GM23338 (cell line): ENCODE measurements around the gene EXOSC1. TPM values are rescaled to one million over a fixed set of nuclear protein-coding genes. Genes with fewer than 3 reads are reported as not detected.

Experiments
- polyA plus RNA-seq: library from polyadenylated mRNA; unstranded; fragments of >200 nt; fragmentation: Nextera tagmentation; extraction: Ambion mirVana; gene quantifications from 2 replicates; pipeline ENCODE4 v1.2.1, GENCODE V29; 2016
- total RNA-seq: library from RNA; depleted of rRNA; stranded (reverse); fragments of >200 nt; shearing (Covaris generic); gene quantifications from 2 replicates; pipeline ENCODE4 v1.2.3, GENCODE V29; 2014
- TF ChIP-seq, protein P1 (sequence below): fragments of 250-450 bp; sonication (Bioruptor Pico); IDR thresholded peaks from 2 replicates; pipeline ENCODE4 v1.5.0; 2020; ENCODE audit warnings: mild to moderate bottlenecking, moderate library complexity
- TF ChIP-seq, protein P2 (sequence below): IDR thresholded peaks from one replicate; pipeline ENCODE4 v1.6.1; 2018; ENCODE audit warnings: antibody characterized with exemption; ENCODE audit not compliant: unreplicated experiment
- TF ChIP-seq, protein P3 (sequence below): IDR thresholded peaks from 2 replicates; pipeline ENCODE4 v1.6.1; 2016; ENCODE audit warnings: antibody characterized with exemption

Gene EXOSC1
- total and polyA plus RNA-seq, 2 experiments from 2014 or later: 63.6 to 131 TPM

DNA sequence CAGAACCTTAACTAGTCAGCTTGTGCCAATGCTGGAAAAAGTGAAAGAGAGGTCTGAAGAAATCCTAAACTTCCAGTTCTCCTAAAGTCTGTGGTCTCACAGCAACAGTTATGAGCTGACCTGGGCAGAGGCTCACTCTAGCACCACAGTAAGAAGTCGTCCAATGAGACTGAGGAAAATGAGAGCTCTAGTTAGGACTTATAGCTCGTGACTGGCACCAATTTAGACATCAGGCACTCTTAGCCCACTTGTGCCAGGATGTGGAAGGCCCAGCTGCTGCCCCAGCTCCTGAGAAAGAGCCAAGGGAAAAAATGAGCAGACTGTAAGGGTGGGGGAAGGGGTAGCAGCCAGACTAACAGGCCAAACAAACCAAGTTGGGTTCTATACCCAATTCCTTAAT is 44.8 kb upstream of the EXOSC1 start (continued):
- TF ChIP-seq, protein P1, sequence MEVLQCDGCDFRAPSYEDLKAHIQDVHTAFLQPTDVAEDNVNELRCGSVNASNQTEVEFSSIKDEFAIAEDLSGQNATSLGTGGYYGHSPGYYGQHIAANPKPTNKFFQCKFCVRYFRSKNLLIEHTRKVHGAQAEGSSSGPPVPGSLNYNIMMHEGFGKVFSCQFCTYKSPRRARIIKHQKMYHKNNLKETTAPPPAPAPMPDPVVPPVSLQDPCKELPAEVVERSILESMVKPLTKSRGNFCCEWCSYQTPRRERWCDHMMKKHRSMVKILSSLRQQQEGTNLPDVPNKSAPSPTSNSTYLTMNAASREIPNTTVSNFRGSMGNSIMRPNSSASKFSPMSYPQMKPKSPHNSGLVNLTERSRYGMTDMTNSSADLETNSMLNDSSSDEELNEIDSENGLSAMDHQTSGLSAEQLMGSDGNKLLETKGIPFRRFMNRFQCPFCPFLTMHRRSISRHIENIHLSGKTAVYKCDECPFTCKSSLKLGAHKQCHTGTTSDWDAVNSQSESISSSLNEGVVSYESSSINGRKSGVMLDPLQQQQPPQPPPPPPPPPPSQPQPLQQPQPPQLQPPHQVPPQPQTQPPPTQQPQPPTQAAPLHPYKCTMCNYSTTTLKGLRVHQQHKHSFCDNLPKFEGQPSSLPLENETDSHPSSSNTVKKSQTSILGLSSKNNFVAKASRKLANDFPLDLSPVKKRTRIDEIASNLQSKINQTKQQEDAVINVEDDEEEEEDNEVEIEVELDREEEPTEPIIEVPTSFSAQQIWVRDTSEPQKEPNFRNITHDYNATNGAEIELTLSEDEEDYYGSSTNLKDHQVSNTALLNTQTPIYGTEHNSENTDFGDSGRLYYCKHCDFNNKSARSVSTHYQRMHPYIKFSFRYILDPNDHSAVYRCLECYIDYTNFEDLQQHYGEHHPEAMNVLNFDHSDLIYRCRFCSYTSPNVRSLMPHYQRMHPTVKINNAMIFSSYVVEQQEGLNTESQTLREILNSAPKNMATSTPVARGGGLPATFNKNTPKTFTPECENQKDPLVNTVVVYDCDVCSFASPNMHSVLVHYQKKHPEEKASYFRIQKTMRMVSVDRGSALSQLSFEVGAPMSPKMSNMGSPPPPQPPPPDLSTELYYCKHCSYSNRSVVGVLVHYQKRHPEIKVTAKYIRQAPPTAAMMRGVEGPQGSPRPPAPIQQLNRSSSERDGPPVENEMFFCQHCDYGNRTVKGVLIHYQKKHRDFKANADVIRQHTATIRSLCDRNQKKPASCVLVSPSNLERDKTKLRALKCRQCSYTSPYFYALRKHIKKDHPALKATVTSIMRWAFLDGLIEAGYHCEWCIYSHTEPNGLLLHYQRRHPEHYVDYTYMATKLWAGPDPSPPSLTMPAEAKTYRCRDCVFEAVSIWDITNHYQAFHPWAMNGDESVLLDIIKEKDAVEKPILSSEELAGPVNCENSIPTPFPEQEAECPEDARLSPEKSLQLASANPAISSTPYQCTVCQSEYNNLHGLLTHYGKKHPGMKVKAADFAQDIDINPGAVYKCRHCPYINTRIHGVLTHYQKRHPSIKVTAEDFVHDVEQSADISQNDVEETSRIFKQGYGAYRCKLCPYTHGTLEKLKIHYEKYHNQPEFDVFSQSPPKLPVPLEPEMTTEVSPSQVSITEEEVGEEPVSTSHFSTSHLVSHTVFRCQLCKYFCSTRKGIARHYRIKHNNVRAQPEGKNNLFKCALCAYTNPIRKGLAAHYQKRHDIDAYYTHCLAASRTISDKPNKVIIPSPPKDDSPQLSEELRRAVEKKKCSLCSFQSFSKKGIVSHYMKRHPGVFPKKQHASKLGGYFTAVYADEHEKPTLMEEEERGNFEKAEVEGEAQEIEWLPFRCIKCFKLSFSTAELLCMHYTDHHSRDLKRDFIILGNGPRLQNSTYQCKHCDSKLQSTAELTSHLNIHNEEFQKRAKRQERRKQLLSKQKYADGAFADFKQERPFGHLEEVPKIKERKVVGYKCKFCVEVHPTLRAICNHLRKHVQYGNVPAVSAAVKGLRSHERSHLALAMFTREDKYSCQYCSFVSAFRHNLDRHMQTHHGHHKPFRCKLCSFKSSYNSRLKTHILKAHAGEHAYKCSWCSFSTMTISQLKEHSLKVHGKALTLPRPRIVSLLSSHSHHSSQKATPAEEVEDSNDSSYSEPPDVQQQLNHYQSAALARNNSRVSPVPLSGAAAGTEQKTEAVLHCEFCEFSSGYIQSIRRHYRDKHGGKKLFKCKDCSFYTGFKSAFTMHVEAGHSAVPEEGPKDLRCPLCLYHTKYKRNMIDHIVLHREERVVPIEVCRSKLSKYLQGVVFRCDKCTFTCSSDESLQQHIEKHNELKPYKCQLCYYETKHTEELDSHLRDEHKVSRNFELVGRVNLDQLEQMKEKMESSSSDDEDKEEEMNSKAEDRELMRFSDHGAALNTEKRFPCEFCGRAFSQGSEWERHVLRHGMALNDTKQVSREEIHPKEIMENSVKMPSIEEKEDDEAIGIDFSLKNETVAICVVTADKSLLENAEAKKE (CRISPR knock-in tag): no peak
- TF ChIP-seq, protein P2, sequence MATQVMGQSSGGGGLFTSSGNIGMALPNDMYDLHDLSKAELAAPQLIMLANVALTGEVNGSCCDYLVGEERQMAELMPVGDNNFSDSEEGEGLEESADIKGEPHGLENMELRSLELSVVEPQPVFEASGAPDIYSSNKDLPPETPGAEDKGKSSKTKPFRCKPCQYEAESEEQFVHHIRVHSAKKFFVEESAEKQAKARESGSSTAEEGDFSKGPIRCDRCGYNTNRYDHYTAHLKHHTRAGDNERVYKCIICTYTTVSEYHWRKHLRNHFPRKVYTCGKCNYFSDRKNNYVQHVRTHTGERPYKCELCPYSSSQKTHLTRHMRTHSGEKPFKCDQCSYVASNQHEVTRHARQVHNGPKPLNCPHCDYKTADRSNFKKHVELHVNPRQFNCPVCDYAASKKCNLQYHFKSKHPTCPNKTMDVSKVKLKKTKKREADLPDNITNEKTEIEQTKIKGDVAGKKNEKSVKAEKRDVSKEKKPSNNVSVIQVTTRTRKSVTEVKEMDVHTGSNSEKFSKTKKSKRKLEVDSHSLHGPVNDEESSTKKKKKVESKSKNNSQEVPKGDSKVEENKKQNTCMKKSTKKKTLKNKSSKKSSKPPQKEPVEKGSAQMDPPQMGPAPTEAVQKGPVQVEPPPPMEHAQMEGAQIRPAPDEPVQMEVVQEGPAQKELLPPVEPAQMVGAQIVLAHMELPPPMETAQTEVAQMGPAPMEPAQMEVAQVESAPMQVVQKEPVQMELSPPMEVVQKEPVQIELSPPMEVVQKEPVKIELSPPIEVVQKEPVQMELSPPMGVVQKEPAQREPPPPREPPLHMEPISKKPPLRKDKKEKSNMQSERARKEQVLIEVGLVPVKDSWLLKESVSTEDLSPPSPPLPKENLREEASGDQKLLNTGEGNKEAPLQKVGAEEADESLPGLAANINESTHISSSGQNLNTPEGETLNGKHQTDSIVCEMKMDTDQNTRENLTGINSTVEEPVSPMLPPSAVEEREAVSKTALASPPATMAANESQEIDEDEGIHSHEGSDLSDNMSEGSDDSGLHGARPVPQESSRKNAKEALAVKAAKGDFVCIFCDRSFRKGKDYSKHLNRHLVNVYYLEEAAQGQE: no peak
- TF ChIP-seq, protein P3, sequence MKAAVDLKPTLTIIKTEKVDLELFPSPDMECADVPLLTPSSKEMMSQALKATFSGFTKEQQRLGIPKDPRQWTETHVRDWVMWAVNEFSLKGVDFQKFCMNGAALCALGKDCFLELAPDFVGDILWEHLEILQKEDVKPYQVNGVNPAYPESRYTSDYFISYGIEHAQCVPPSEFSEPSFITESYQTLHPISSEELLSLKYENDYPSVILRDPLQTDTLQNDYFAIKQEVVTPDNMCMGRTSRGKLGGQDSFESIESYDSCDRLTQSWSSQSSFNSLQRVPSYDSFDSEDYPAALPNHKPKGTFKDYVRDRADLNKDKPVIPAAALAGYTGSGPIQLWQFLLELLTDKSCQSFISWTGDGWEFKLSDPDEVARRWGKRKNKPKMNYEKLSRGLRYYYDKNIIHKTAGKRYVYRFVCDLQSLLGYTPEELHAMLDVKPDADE: no peak
